Esophagus mucosa (tissue), 1 donor: ENCODE data around the gene ITGB5. TPM values are rescaled to one million over a fixed set of nuclear protein-coding genes. Genes with fewer than 3 reads are reported as not detected.
A peak's percentile ranks its signal among the peaks of the same experiment; 100 is the strongest.
"Not testable (repeated sequence)": the region's sequence is repeated elsewhere in the genome, so short reads cannot be mapped to it uniquely, and the experiment has no call there.

Experiments used
- ATAC-seq: fragments of 200-7000 bp; cut with Tn5 transposase; one replicate; pipeline ENCODE4 v1.9.1; 2020
- total RNA-seq: library from RNA; stranded (reverse); gene quantifications from one replicate; pipeline ENCODE4 v1.2.4, GENCODE V29; 2023
- donor health status: DM: yes; HTN: yes; CAD: no.

Gene ITGB5
- total RNA-seq, 1 donor from 2014 or later = 83.0 TPM

- peak; percentile 40 for ATAC-seq
Observed at GRCh38 chr3:124812291-124813265, 74.6 kb downstream of the ITGB5 start.

DNA sequence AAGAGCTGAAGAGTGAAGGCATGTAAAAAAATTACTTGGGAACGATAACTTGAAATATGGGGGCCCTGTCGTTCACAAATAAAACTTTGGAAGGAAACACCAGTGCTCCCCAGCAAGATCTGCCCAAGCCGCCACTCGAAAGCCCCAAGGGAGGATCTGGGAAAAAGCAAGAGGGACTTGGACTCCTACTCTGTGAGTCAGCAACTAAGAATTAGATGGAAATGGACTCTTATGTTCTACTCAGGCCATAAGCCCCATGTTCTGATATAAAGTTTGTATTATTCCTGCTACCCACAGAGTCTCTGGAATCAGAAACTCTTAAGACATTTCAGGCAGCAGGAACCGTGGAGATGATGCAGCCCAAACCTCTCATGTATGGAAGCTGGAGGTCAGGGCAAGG is 75.7 kb downstream of the ITGB5 start:
- no peak for ATAC-seq

GRCh38 chr3:124810970-124811369 is 76.2 kb downstream of the ITGB5 start:
- no peak for ATAC-seq

GRCh38 chr3:124809039-124809438 is 78.1 kb downstream of the ITGB5 start:
- ATAC-seq = no peak

DNA sequence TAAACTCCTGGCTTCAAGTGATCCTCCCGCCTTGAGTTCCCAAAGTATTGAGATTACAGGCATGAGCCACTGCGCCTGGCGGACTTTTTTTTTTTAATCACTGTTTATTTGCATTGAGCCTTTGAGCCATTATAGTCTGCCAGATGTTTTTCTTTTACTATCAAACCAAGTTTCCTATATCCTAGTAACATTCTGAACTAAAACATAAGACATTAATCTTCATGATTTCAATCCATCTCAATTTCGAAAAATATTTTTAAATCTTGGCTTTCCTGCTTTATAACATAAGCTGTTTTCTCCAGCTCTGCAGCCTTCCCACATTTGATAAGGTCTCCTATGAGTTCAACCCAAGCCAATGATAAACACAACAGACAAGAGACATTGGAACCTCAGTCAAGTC is 81.5 kb downstream of the ITGB5 start:
- ATAC-seq = no peak

GRCh38 chr3:124804875-124805274 is 82.3 kb downstream of the ITGB5 start:
- no peak for ATAC-seq

DNA sequence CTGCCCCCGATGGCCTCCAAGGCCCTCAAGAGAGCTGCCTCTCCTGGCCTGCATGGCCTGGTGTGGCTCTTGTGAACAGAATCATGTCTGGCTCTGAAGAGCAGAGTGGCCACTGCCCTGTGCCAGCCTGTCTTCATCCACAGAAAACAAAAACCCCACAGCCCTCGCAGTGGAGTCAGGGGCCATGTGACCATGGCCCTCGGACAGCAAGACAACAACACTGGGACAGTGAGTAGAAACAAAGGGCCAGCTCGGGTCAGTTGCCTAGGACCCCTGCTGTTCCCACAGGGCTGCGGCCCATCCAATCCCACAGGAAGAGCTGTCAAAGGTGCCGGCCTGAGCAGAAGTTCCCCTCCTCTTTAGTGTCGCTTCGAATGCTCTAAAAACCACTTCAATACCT is 84.5 kb downstream of the ITGB5 start:
- ATAC-seq = no peak

DNA sequence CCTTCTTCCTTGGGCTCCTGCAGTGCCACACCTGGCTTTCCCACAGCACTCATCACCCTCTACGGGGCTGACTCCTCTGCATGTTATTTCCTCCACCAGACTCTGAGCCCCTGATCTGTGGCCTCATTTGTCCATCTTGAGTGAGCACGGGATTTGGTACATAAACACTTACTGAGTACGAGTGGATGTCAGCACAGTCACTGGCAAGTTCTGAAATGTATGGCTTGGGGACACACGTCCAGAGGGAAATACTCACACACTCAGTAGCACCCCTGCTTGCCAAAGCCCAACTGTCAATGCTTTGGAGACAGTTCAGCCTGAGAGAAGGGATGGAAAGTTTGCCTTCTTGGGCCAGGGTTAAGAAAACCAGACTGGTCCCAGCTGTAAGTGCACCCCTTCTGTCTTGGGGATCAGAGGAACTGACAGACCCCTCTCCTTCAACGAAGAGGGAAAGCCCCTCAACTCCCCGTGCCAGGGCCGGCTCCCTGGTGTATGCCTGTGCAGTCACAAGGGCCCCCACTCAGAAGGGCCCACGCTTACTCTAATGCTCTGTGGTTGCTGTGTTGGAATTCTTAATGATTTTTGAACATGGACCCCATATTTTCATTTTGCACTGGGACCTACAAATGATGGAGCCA is 85.0 kb downstream of the ITGB5 start:
- ATAC-seq = no peak

DNA sequence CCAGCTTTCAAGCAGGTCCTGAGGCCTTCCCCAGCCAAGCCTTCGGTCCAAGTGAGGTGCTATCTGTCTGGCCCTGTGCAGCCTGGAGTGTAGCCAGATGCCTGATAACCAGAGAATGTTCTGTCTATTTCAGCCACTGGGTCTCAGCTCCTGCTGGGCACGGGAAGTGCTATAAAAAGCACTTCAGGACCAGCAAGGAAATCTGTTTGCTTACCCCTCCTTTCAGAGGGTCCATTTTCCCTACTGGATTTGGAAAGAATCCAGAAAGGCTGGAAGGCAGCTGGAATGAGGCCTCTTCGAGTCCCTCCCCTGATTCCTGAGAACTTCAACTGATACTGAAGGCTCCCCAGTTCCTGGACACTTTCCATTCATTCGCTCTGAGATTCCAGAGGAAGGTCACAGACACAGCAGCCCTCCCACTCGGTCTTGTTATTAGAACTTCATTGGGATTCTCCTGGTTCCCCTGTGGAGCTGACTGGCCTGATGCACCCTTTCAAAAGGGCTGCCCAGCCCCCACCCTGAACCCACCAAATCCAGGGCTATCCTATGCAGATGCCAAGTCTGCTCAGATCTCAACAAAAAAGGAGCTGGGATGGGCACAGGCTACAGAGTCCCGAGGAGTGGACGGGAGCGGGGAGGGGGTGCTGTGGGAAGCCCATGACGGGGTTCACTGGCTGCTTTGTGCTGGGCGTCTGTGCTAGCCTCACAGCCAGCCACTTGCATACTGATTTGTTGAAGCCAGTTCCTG is 86.5 kb downstream of the ITGB5 start:
- no peak for ATAC-seq

- no peak for ATAC-seq
Observed at GRCh38 chr3:124800076-124800475, 87.1 kb downstream of the ITGB5 start.

DNA sequence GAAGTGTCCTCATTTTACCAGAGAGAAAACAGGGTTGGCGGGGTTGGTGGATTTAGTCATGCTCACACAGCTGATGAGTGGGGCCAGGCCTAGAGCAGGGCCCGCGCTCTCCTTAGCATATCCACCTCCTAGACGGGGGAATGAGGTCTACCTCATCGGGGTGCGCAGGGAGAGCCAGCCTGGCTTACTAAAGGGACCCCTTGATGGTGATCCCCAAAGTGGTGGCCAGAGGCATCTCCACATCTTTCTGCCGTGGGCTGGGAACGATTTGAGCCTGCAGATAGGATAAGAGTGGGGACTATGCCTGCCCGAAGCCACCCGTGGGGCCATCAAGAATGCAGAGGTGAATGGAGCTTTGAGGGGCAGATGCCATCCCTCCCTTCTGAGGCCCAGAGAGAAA is 87.5 kb downstream of the ITGB5 start:
- ATAC-seq = no peak

GRCh38 chr3:124797426-124797945 is 89.7 kb downstream of the ITGB5 start:
- ATAC-seq = no peak

DNA sequence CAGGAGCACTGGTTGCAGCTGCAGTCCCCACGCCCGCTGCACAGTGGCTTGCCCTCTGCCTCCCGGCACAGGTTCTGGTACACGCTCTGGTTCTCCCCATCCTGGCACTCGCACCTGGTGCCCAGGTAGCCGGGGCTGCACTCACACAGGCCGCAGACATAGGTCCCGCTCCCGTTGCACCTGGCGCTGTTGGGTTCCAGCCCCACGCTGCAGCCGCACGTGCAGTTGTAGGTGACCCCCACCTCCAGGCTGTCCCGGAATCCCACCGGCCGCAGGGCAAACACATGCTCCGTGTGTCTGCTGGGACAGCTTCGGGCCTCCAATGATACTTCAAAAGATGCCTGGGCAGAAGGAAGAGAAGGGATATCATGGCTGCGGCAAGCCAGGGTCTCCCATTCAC is 90.7 kb downstream of the ITGB5 start:
- ATAC-seq = no peak

DNA sequence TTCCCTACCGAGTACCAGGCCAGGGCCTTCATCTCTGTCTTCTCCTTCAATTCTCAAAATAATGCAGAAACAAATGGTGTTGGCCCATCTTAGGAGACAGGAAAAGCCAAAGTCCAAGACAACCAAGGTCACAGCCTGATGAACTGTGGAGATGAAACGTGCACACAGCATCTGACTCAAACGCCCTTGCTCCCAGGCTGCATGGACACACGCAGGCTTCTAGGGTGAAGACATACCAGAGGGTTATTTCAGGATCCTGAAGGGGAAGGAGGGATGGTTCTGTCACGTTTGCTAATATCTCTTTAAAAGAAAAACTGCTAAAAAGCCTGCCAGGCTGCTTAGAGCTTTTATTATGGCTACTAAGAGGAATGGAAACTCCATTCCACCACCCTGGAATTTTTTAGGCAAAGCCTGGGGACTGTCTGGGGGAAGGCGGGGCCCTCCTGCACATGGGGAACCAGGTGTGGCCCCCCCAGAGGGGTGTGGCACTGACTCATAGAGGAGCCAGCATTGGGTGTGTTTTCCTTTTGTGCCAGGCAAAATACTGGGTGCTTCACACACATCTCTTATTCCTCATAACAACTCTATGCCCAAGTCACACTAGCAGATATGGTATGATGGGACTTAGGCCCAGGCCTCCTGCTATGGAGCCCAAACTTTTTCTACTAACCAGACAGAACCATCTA is 94.0 kb downstream of the ITGB5 start:
- ATAC-seq = peak; percentile 97

- ATAC-seq = no peak
Observed at GRCh38 chr3:124792341-124793040, 94.7 kb downstream of the ITGB5 start.

DNA sequence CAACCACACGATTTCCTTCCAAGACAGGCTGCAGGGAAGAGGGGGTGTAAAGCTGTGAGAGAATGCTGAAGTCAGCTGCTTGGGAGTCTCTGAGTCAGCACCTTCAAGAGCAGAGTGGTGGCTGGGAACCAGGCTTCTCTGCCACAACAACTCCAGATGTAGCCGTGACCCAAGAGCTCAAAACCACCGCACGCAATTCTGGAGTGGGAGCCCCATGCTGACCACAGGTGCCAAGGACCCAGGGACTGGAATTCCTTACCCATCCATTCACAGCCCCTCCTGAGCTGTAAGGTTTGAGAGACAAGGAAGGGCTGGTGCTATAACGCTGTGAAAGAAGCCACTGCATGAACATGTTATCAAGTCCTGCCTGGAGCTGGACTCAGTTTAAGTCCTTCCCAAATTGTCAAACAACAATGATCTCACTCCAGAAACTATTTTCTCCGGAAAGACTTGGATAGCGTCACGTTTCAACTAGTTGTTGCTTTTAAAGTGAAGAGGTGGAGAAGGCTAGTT is 95.5 kb downstream of the ITGB5 start:
- ATAC-seq = peak; percentile 48

- ATAC-seq = no peak
Observed at GRCh38 chr3:124791142-124791541, 96.0 kb downstream of the ITGB5 start.

DNA sequence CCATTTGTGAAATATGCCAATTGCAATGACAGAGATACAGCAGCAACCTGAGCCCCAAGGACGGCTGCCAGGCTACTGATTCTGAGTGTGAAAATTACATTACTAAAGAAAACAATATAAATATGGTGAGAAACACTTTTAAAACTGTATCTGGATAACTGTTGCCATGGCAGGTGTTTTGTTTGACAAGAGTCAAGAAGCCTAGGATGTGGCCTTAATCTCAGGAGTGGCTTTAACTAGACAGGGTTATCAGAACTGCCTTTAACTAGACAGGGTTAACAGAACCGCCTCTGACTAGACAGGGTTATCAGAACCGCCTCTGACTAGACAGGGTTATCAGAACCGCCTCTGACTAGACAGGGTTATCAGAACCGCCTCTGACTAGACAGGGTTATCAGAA is 98.1 kb downstream of the ITGB5 start:
- ATAC-seq = not testable (repeated sequence)

DNA sequence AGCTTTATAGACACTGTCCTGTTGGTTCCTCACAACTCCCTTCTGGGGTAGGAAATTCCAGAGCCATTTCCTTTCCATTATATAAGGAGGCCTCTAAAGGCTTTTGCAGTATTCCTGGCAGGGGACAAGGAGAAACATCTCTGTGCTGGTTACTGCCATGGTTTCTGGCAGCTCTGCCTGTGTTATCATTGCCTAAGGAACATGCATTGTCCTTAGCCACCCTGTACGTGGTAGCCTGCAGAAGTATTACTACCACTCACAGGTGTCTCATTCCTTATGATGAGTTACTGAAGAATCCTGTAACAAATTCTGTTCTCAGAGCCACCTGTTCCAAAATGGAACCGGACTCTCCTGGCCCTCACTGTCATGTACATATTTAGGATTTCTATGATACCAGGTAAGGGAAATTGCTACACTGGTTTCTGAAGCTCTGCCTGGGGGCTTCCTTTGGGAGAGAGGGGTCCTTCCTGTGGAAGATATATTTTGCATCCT is 98.9 kb downstream of the ITGB5 start:
- no peak for ATAC-seq

DNA sequence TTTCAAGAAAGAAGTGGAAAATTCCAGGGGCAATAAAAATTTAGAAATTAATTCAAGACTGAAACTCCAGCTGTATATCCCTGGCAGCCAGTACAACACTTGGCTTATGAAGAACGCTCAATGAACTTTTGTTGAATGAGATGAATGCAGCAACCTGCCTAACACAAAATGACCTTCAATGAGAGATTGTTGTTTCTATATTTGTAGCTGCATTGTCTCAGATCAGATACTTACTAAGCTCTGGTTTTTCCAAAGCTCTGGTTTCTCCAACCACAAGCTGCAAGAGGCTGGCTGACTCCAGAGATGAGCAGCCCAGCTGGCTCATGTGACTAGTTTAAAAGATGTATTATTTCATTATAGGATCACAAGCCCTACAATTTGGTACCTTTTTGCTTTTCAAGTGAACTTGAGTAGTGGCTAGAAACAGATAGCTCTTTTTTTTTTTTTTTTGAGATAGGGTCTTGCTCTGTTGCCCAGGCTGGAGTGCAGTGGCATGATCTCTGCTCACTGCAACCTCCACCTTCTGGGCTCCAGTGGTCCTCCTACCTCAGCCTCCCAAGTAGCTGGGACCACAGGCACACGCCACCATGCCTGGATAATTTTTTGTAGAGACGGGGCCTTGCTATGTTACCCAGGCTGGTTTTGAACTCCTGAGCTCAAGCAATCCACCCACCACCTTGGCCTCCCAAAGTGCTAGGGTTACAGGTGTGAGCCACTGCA is 99.5 kb downstream of the ITGB5 start:
- ATAC-seq = no peak
